ENCODE data around the gene NADK2.

NADK2 gene

DNA sequence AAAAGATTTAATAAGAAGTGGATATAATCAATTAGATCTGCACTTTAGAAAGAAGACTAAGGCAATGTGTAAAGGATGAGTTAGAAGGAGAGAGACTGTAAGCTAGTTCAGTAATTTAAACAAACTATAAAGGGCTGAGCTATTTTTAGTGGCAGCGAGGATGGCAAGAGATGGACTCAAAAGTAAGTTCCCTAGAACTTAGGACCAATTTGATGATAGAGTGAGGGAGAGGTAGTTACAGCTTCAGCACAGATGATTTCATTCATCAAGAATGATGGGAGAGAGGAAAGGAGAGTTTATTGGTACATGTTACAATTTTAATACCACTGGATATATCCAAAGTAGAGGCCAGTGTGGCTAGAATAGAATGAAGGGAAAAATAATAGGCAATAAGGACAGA is 19.1 kb downstream of the NADK2 start:
- H4K20me1 ChIP-seq (ENCODE audit: insufficient read depth, low read length), result no peaks in the 10 kb centered on the region
- no peak overlapping the region for H3K4me3 ChIP-seq (ENCODE audit: low read length)
- no peaks in the 10 kb centered on the region for H3F3A ChIP-seq (ENCODE audit: insufficient read depth, low read length)
- H3K27me3 ChIP-seq (replicated peaks; ENCODE audit: insufficient read depth, low read length), result no peaks in the 10 kb centered on the region
- H3K9ac ChIP-seq (ENCODE audit: low read length), result no peak overlapping the region
- H3K4me1 ChIP-seq (ENCODE audit: low read length), result no peaks in the 10 kb centered on the region
- no peak overlapping the region for H3K4me2 ChIP-seq (ENCODE audit: low read depth, low read length)
- H3K27ac ChIP-seq (ENCODE audit: low read length), result no peak overlapping the region
- no peaks in the 10 kb centered on the region for H3K79me2 ChIP-seq (ENCODE audit: low read length)
- no peaks in the 10 kb centered on the region for H3K9me2 ChIP-seq (replicated peaks; ENCODE audit: insufficient read depth, low read length)
- H3K36me3 ChIP-seq (replicated peaks; ENCODE audit: insufficient read depth, low read length), result peaks cover 2% of the 10 kb centered on the region; the same call in 1 of the 2 replicates
- H3K9me3 ChIP-seq (replicated peaks; ENCODE audit: insufficient read depth, low read length), result no peaks in the 10 kb centered on the region
- H2AFZ ChIP-seq (ENCODE audit: low read length), result no peak overlapping the region
- DNase-seq, result no peak
- no peak for TF ChIP-seq EZH2phosphoT487 (IDR thresholded peaks at IDR 0.05; ENCODE audit: low read length)
- no peak for TF ChIP-seq EZH2 (optimal IDR thresholded peaks at IDR 0.05; ENCODE audit: low read depth, low read length)
- TF ChIP-seq, protein P1, sequence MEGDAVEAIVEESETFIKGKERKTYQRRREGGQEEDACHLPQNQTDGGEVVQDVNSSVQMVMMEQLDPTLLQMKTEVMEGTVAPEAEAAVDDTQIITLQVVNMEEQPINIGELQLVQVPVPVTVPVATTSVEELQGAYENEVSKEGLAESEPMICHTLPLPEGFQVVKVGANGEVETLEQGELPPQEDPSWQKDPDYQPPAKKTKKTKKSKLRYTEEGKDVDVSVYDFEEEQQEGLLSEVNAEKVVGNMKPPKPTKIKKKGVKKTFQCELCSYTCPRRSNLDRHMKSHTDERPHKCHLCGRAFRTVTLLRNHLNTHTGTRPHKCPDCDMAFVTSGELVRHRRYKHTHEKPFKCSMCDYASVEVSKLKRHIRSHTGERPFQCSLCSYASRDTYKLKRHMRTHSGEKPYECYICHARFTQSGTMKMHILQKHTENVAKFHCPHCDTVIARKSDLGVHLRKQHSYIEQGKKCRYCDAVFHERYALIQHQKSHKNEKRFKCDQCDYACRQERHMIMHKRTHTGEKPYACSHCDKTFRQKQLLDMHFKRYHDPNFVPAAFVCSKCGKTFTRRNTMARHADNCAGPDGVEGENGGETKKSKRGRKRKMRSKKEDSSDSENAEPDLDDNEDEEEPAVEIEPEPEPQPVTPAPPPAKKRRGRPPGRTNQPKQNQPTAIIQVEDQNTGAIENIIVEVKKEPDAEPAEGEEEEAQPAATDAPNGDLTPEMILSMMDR (IDR thresholded peaks at IDR 0.05; ENCODE audit: low read length), result no peak

DNA sequence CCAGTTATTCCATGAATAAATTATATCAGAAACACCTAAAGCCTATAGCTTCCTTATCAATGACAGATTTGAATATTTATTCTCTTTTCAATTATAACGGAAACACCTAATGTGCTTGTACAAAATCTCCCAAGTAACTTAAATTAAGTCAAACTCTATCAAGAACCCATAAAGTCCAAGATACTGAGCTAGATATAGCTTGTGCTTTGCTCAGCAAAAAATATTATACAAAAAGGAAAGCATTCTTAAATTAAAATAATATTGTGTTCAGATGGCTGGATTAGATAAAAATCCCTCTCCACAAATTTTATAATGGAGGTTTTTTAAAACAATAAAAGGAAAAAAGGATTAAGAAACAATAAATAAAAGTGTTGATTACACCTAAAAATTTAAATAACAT is 23.7 kb downstream of the NADK2 start:
- Histone ChIP-seq H3K36me3 (replicated peaks; ENCODE audit: insufficient read depth, low read length) (no peaks in the 10 kb centered on the region), H3K9me3 (replicated peaks; ENCODE audit: insufficient read depth, low read length) (no peaks in the 10 kb centered on the region), H4K20me1 (ENCODE audit: insufficient read depth, low read length) (no peaks in the 10 kb centered on the region), H3K9ac (ENCODE audit: low read length) (no peak overlapping the region), H3F3A (ENCODE audit: insufficient read depth, low read length) (no peaks in the 10 kb centered on the region), H3K27ac (ENCODE audit: low read length) (no peak overlapping the region), H3K4me3 (ENCODE audit: low read length) (no peak overlapping the region), H3K9me2 (replicated peaks; ENCODE audit: insufficient read depth, low read length) (no peaks in the 10 kb centered on the region), H3K4me2 (ENCODE audit: low read depth, low read length) (no peak overlapping the region), H3K4me1 (ENCODE audit: low read length) (no peaks in the 10 kb centered on the region), H2AFZ (ENCODE audit: low read length) (no peak overlapping the region), H3K27me3 (replicated peaks; ENCODE audit: insufficient read depth, low read length) (no peaks in the 10 kb centered on the region), H3K79me2 (ENCODE audit: low read length) (no peaks in the 10 kb centered on the region)
- TF ChIP-seq EZH2phosphoT487 (IDR thresholded peaks at IDR 0.05; ENCODE audit: low read length) (no peak), EZH2 (optimal IDR thresholded peaks at IDR 0.05; ENCODE audit: low read depth, low read length) (no peak)
- TF ChIP-seq, protein P1 (IDR thresholded peaks at IDR 0.05; ENCODE audit: low read length), result no peak
- DNase-seq, result no peak

DNA sequence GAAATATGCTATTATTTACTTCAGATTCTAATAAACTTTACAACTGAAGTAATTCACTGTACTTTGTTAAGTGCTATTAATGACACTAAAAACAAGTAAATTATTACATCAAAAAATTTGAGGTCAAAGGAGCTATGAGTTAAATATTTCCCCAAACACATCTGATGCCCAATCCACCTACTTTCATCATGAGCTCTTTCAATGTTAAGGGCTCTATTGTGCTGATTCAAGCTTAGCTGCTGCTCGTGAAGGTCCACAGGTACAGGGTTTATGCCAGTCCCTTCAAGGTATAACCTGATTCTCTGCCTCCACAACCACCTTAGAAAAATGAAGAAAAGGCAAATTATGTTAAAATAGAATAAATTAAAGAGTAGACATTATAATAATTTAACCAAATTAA is 24.2 kb downstream of the NADK2 start:
- Histone ChIP-seq H3K4me1 (ENCODE audit: low read length) (no peaks in the 10 kb centered on the region), H3K9me3 (replicated peaks; ENCODE audit: insufficient read depth, low read length) (no peaks in the 10 kb centered on the region), H3F3A (ENCODE audit: insufficient read depth, low read length) (no peaks in the 10 kb centered on the region), H3K36me3 (replicated peaks; ENCODE audit: insufficient read depth, low read length) (no peaks in the 10 kb centered on the region), H3K27ac (ENCODE audit: low read length) (no peak overlapping the region), H3K27me3 (replicated peaks; ENCODE audit: insufficient read depth, low read length) (no peaks in the 10 kb centered on the region), H3K9ac (ENCODE audit: low read length) (no peak overlapping the region), H3K4me3 (ENCODE audit: low read length) (no peak overlapping the region), H3K9me2 (replicated peaks; ENCODE audit: insufficient read depth, low read length) (no peaks in the 10 kb centered on the region), H3K79me2 (ENCODE audit: low read length) (no peaks in the 10 kb centered on the region), H2AFZ (ENCODE audit: low read length) (no peak overlapping the region), H4K20me1 (ENCODE audit: insufficient read depth, low read length) (no peaks in the 10 kb centered on the region), H3K4me2 (ENCODE audit: low read depth, low read length) (no peak overlapping the region)
- DNase-seq, result no peak
- TF ChIP-seq, protein P1 (IDR thresholded peaks at IDR 0.05; ENCODE audit: low read length), result no peak
- no peak for TF ChIP-seq EZH2phosphoT487 (IDR thresholded peaks at IDR 0.05; ENCODE audit: low read length)
- TF ChIP-seq EZH2 (optimal IDR thresholded peaks at IDR 0.05; ENCODE audit: low read depth, low read length), result no peak

Measured in MM.1S (cell line).